ENCODE measurements around the gene PELO. TPM values are rescaled to one million over a fixed set of nuclear protein-coding genes. Genes with fewer than 3 reads are reported as not detected.

PELO gene
- total RNA-seq, 4 donors from 2014 or later: 13.3 to 16.5 (median 13.9) TPM

DNA sequence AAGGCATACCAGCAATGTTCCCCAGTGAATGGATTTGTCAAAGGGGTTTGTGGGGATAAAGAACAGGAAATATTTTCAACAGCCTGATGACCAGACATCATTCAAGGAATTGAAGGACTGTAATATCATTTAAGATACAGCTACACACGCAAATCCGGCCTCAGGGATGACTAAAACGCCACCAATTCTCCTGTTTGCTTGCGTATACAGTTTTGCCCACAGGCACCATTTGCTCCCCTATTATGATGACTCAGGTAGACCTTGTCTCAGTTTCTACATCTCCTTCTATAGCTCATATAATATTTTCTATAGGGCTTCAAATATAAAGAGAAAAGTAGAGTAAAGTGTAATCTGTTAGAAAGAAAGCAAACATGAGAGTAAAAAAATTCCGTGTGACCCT, 29.7 kb upstream of the PELO start:
- 83 to 84% methylated on average over 5 of the region's 5 CpGs for WGBS, 2 donors
- TF ChIP-seq POLR2A (IDR thresholded peaks at IDR 0.05): no peak
- TF ChIP-seq, protein P1, sequence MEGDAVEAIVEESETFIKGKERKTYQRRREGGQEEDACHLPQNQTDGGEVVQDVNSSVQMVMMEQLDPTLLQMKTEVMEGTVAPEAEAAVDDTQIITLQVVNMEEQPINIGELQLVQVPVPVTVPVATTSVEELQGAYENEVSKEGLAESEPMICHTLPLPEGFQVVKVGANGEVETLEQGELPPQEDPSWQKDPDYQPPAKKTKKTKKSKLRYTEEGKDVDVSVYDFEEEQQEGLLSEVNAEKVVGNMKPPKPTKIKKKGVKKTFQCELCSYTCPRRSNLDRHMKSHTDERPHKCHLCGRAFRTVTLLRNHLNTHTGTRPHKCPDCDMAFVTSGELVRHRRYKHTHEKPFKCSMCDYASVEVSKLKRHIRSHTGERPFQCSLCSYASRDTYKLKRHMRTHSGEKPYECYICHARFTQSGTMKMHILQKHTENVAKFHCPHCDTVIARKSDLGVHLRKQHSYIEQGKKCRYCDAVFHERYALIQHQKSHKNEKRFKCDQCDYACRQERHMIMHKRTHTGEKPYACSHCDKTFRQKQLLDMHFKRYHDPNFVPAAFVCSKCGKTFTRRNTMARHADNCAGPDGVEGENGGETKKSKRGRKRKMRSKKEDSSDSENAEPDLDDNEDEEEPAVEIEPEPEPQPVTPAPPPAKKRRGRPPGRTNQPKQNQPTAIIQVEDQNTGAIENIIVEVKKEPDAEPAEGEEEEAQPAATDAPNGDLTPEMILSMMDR (IDR thresholded peaks at IDR 0.05): no peak
- no peak for DNase-seq (ENCODE audit: low spot score in 2 of 2)
- intact Hi-C loops (cut with DNase I; ENCODE audit: low total_unique reads): no loop called here
- no peak overlapping the region for H3K4me3 ChIP-seq (ENCODE audit: low read depth, poor library complexity, severe bottlenecking)

DNA sequence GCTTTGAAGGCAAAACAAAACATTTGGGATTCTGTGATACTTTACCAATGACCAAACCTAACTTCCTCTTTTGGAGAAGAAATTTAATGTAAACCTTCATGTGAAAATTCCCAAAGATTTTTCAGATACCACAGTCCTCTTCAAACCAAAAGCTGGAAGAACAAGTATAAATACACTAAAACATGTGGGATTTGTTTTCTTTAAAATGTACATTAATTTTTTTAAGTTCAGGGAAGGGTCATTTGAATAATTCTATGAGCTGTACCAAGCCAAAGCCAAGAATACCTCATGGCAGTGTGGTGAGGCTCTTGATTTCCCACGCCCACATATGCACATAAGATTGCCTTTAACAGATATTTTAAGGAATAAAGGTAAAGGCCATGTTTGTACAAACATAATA, 28.4 kb upstream of the PELO start:
- H3K4me3 ChIP-seq (ENCODE audit: low read depth, poor library complexity, severe bottlenecking): no peak overlapping the region
- no peak for DNase-seq (ENCODE audit: low spot score in 2 of 2)
- intact Hi-C loops (cut with DNase I; ENCODE audit: low total_unique reads): no loop called here
- WGBS, 2 donors: 88 to 96% methylated on average over 1 of the region's 1 CpG
- TF ChIP-seq, protein P1 (IDR thresholded peaks at IDR 0.05): no peak
- TF ChIP-seq POLR2A (IDR thresholded peaks at IDR 0.05): no peak

DNA sequence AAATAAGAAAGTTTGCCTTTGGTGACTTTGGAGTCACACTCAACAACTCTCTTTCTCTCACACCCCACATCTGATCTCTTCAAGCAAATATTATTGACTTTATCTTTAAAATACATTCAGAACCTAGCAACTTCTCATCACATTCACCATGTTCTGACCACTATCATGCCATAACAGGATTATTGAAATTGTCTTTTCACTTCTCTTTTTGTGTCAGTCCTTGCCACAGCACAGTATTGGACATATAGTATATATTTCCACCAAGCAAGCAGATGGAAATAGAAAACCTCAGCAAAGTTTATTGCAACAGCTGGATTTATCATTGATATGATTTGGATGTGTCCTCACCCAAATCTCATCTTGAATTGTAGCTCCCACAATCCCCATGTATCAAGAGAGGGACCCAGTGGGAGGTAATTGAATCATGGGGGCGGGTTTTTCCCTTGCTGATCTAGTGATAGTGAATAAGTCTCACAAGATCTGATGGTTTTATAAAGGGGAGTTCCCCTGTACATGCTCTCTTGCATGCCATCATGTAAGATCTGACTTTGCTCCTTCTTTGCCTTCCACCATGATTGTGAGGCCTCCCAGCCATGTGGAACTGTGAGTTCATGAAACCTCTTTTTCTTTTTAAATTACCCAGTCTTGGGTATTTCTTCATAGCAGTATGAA, 26.9 kb upstream of the PELO start:
- TF ChIP-seq POLR2A (IDR thresholded peaks at IDR 0.05): no peak
- TF ChIP-seq, protein P1 (IDR thresholded peaks at IDR 0.05): no peak

DNA sequence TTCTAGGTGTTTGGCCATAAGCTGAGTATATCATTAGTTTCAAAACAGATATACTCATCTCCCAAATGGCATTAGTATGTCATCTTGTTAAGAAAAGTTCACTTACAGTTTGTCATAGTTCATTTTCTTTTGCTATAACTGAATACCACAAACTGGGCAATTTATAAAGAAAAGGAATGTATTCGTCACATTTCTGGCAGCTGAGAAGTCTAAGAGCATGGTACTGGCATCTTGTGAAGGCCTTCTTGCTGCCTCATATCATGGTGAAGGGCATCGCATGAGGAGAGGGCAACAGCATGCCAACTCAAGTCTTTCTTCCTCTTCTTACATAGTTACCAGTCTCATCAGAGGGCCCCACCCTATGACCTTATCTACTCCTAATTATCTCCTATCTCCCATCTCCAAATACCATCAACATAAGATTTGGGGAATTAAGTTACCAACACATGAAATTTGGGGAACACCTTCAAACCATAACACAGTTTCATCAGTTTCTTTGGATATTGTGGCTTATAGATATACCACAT, 20.4 kb upstream of the PELO start:
- 78 to 83% methylated on average over 2 of the region's 2 CpGs for WGBS, 2 donors
- intact Hi-C loops (cut with DNase I; ENCODE audit: low total_unique reads): no loop called here
- no peak for DNase-seq (ENCODE audit: low spot score in 2 of 2)
- H3K4me3 ChIP-seq (ENCODE audit: low read depth, poor library complexity, severe bottlenecking): no peak overlapping the region
- TF ChIP-seq, protein P1 (IDR thresholded peaks at IDR 0.05): no peak
- TF ChIP-seq POLR2A (IDR thresholded peaks at IDR 0.05): no peak

More for the DNA sequence above, 26.9 kb upstream of the PELO start:
- H3K4me3 ChIP-seq (ENCODE audit: low read depth, poor library complexity, severe bottlenecking): no peak overlapping the region
- WGBS, 2 donors: 72 to 85% methylated on average over 1 of the region's 1 CpG
- DNase-seq (ENCODE audit: low spot score in 2 of 2): no peak
- intact Hi-C loops (cut with DNase I; ENCODE audit: low total_unique reads): no loop called here

DNA sequence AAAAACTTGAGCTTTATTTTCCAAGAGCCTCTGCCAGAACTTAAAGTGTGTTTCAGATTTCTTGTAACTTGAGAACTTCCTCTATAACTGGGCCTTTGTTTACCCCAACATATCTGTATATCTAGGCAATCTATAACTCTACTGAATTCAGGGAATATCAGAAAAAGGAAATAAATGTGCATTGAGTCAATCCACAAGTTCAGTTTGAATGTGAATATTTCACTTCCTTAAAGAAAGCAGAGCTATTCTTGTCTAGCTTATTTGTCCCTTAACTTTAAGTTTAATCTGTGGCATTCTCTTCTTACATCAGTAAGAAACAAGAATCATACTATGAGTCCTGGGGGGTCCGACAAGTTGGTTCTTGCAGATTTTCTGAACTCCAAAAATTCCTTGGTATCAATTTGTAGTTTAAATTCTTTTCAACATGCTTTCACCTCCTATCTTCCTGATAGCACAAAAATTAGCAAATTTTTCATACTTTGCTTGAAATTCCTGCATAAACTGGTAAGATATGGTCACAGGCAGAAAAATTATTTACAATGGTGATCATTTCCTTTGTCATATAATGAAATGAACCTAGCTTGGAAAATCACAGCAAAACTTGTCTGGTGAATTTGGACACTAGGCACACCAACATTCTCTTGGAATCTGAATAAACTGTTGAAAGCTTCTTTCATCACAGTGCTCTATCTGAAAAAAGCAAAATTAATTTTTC, 19.8 kb upstream of the PELO start:
- 51 to 64% methylated on average over 1 of the region's 1 CpG for WGBS, 2 donors
- DNase-seq (ENCODE audit: low spot score in 2 of 2): no peak
- H3K4me3 ChIP-seq (ENCODE audit: low read depth, poor library complexity, severe bottlenecking): no peak overlapping the region
- intact Hi-C loops (cut with DNase I; ENCODE audit: low total_unique reads): no loop called here
- TF ChIP-seq POLR2A (IDR thresholded peaks at IDR 0.05): no peak
- TF ChIP-seq, protein P1 (IDR thresholded peaks at IDR 0.05): no peak
